Progenitor cell of endocrine pancreas (in vitro differentiated cells): ENCODE measurements around the gene G2E3. TPM values are rescaled to one million over a fixed set of nuclear protein-coding genes. Genes with fewer than 3 reads are reported as not detected.

Source experiments
- DNase-seq: peaks from one replicate; pipeline ENCODE4 v3.0.0; 2021; ENCODE audit warnings: low spot score; ENCODE audit not compliant: unreplicated experiment
- H3K27ac Mint-ChIP-seq: 2 replicates; pipeline ENCODE4 v1.8.0; 2021; ENCODE audit warnings: mild to moderate bottlenecking, moderate library complexity, mixed read lengths
- H3K27me3 Mint-ChIP-seq: 2 replicates; pipeline ENCODE4 v1.8.0; 2021; ENCODE audit warnings: mixed read lengths
- H3K36me3 Mint-ChIP-seq: 2 replicates; pipeline ENCODE4 v1.8.0; 2022; ENCODE audit warnings: mixed read lengths; ENCODE audit not compliant: insufficient read depth
- H3K4me1 Mint-ChIP-seq: 2 replicates; pipeline ENCODE4 v1.8.0; 2021; ENCODE audit warnings: low read depth, mixed read lengths
- H3K4me3 Mint-ChIP-seq: 2 replicates; pipeline ENCODE4 v1.8.0; 2021; ENCODE audit warnings: low read depth, mild to moderate bottlenecking, moderate library complexity, mixed read lengths
- H3K9me3 Mint-ChIP-seq: 2 replicates; pipeline ENCODE4 v1.8.0; 2021; ENCODE audit warnings: low read depth, mixed read lengths
- total RNA-seq: library from RNA; stranded (reverse); gene quantifications from 2 replicates; pipeline ENCODE4 v1.2.1, GENCODE V29; 2021
- TF ChIP-seq, protein P1 (sequence below): fragments of 200-600 bp; sonication (generic); IDR thresholded peaks from one replicate; pipeline ENCODE4 v1.5.0; 2021; ENCODE audit warnings: antibody characterized with exemption, mild to moderate bottlenecking; ENCODE audit not compliant: unreplicated experiment

Gene G2E3
- total RNA-seq, 1 donor from 2014 or later, result 31.4 TPM

DNA sequence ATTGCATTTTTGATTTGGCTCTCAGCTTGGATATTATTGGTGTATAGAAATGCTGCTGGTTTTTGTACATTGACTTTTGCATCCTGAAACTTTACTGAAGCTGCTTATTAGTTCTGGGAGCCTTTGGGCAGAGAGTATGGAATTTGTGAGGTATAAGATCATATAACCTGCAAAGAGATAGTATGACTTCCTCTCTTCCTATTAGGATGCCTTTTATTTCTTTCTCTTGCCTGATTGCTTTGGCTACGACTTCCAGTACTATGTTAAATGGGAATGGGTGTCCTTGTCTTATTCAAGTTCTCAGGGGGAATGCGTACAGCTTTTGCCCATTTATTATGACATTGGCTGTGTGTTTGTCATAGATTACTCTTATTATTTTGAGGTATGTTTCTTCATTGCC, 86.6 kb downstream of the G2E3 start:
- H3K4me1 Mint-ChIP-seq, result peaks cover 8% of the 10 kb centered on the region
- DNase-seq, result no peak
- no peaks in the 10 kb centered on the region for H3K27me3 Mint-ChIP-seq
- peaks cover 46% of the 10 kb centered on the region for H3K36me3 Mint-ChIP-seq
- H3K27ac Mint-ChIP-seq, result no peak overlapping the region
- H3K9me3 Mint-ChIP-seq, result peaks cover 23% of the 10 kb centered on the region
- TF ChIP-seq, protein P1, sequence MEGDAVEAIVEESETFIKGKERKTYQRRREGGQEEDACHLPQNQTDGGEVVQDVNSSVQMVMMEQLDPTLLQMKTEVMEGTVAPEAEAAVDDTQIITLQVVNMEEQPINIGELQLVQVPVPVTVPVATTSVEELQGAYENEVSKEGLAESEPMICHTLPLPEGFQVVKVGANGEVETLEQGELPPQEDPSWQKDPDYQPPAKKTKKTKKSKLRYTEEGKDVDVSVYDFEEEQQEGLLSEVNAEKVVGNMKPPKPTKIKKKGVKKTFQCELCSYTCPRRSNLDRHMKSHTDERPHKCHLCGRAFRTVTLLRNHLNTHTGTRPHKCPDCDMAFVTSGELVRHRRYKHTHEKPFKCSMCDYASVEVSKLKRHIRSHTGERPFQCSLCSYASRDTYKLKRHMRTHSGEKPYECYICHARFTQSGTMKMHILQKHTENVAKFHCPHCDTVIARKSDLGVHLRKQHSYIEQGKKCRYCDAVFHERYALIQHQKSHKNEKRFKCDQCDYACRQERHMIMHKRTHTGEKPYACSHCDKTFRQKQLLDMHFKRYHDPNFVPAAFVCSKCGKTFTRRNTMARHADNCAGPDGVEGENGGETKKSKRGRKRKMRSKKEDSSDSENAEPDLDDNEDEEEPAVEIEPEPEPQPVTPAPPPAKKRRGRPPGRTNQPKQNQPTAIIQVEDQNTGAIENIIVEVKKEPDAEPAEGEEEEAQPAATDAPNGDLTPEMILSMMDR, result no peak
- no peak overlapping the region for H3K4me3 Mint-ChIP-seq

DNA sequence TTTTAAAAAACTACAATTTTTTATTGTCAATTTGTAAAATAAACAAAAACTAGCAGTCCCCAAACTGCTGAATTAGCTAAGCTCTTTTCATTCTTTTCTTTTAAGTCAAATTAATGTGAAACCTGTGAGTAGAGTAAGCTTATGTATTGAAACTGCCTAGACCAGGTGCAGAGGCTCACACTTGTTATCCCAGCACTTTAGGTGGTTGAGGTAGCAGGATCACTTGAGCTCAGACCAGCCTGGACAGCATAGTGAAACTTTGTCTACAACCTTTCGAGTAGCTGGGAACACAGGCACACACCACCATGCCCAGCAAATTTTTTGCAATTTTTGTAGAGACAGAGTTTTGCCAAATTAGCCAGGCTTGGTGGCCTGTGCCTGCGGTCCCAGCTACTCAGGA, 89.5 kb downstream of the G2E3 start:
- Mint-ChIP-seq H3K9me3 (peaks cover 23% of the 10 kb centered on the region), H3K4me1 (no peaks in the 10 kb centered on the region), H3K27me3 (no peaks in the 10 kb centered on the region), H3K4me3 (no peak overlapping the region), H3K27ac (no peak overlapping the region), H3K36me3 (peaks cover 37% of the 10 kb centered on the region)
- TF ChIP-seq, protein P1, result no peak
- DNase-seq, result no peak

DNA sequence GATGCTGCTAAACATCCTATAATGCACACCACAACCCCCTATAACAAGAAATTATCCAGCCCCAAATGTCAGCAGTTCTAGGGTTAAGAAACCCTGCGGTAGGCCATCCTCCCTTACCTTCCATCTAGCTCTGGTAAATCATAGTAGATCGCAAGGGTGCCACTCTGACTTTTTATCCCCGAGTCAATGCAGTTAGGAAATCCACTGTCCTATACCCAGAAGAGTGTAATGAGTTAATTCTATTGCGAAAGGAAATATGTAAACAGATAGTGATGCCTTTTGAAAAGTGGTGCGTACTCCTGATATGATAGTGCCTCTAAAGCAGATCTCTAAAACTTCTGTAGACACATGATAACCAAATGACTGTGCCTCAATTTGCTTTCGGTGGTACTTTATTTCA, 93.0 kb downstream of the G2E3 start:
- no peak overlapping the region for H3K4me3 Mint-ChIP-seq
- H3K4me1 Mint-ChIP-seq, result no peaks in the 10 kb centered on the region
- peak overlapping the region; percentile 11 for H3K27ac Mint-ChIP-seq
- no peaks in the 10 kb centered on the region for H3K9me3 Mint-ChIP-seq
- H3K36me3 Mint-ChIP-seq, result peaks cover 10% of the 10 kb centered on the region
- no peak for DNase-seq
- TF ChIP-seq, protein P1, result no peak
- no peaks in the 10 kb centered on the region for H3K27me3 Mint-ChIP-seq

DNA sequence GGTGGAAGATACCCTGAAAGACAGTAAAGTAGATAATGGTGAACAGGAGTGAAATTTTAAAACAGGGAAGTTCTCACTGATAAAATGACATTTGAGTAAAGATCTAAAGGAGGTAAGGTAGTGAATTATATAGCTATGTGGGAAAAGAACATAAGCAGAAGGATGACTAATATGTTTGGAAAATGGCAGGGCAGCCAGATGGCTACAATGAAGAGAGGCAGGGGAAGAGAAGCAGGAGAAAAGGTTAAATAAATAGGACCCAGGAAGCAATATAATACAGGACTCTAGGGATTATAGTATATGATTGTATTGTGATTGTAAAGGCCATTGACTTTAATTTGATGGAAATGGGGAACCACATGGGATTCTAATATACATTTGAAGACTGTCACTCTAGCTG, 96.2 kb downstream of the G2E3 start:
- no peak for DNase-seq
- TF ChIP-seq, protein P1, result no peak
- no peak overlapping the region for H3K27ac Mint-ChIP-seq
- H3K27me3 Mint-ChIP-seq, result no peaks in the 10 kb centered on the region
- H3K4me1 Mint-ChIP-seq, result peaks cover 2% of the 10 kb centered on the region
- H3K36me3 Mint-ChIP-seq, result peaks cover 11% of the 10 kb centered on the region
- no peaks in the 10 kb centered on the region for H3K9me3 Mint-ChIP-seq
- H3K4me3 Mint-ChIP-seq, result no peak overlapping the region

DNA sequence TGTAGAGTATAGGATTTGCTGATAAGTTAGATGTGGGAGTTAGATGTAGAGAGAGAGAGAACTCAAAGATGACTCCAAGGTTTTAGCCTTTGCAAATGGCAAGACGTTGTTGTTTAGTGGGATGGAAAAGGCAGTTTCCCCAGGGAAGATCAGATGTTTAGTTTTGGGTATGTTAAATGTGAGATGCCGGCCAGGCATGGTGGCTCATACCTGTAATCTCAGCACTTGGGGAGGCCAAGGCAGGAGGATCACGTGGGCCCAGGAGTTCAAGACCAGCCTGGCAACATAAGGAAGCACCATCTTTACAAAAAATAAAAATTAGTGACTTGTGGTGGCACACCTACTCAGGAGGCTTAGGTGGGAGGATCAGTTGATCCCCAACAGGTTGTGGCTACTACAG, 96.7 kb downstream of the G2E3 start:
- peaks cover 13% of the 10 kb centered on the region for H3K36me3 Mint-ChIP-seq
- no peaks in the 10 kb centered on the region for H3K9me3 Mint-ChIP-seq
- H3K27ac Mint-ChIP-seq, result no peak overlapping the region
- TF ChIP-seq, protein P1, result no peak
- peaks cover 3% of the 10 kb centered on the region for H3K4me1 Mint-ChIP-seq
- no peaks in the 10 kb centered on the region for H3K27me3 Mint-ChIP-seq
- DNase-seq, result no peak
- no peak overlapping the region for H3K4me3 Mint-ChIP-seq
